GM23338 (cell line): Measurements from ENCODE around the gene SVBP. TPM values are rescaled to one million over a fixed set of nuclear protein-coding genes. Genes with fewer than 3 reads are reported as not detected.

Experiments
- ATAC-seq: fragments of 200-7000 bp; cut with Tn5 transposase; 3 replicates; pipeline ENCODE4 v1.9.1; 2020
- DNase-seq: peaks from one replicate; pipeline ENCODE4 v3.0.0-alpha.2; 2015; ENCODE audit warnings: low spot score
- H2AFZ ChIP-seq: fragments of 200-600 bp; sonication (generic); 2 replicates; pipeline ENCODE4 v1.8.0; 2016; ENCODE audit warnings: antibody characterized with exemption, mild to moderate bottlenecking, moderate library complexity
- H3F3A ChIP-seq: fragments of 200-600 bp; sonication (generic); replicated peaks from 2 replicates; pipeline ENCODE4 v1.8.0; 2017; ENCODE audit warnings: antibody characterized with exemption, mixed run types, low read depth
- H3K27ac ChIP-seq: fragments of 200-600 bp; sonication (generic); 2 replicates; pipeline ENCODE4 v1.6.1; 2016; ENCODE audit warnings: low read depth
- H3K27me3 ChIP-seq: fragments of 200-600 bp; sonication (generic); 2 replicates; pipeline ENCODE4 v1.8.0; 2016; ENCODE audit warnings: mild to moderate bottlenecking, mixed run types, moderate library complexity; ENCODE audit not compliant: insufficient read depth
- H3K36me3 ChIP-seq: fragments of 200-600 bp; sonication (generic); 2 replicates; pipeline ENCODE4 v1.8.0; 2016; ENCODE audit warnings: mild to moderate bottlenecking; ENCODE audit not compliant: insufficient read depth
- H3K4me1 ChIP-seq: fragments of 200-600 bp; sonication (generic); 2 replicates; pipeline ENCODE4 v1.8.0; 2016; ENCODE audit warnings: mild to moderate bottlenecking, moderate library complexity; ENCODE audit not compliant: insufficient read depth
- H3K4me2 ChIP-seq: fragments of 200-600 bp; sonication (generic); 2 replicates; pipeline ENCODE4 v1.7.1; 2017; ENCODE audit warnings: mixed run types
- H3K4me3 ChIP-seq: fragments of 200-600 bp; sonication (generic); 2 replicates; pipeline ENCODE4 v1.6.1; 2016; ENCODE audit warnings: mixed run types
- H3K79me2 ChIP-seq: fragments of 200-600 bp; sonication (generic); replicated peaks from 2 replicates; pipeline ENCODE4 v1.8.0; 2017; ENCODE audit warnings: mild to moderate bottlenecking; ENCODE audit not compliant: insufficient read depth
- H3K9me2 ChIP-seq: fragments of 200-600 bp; sonication (generic); 2 replicates; pipeline ENCODE4 v1.8.0; 2017; ENCODE audit not compliant: insufficient read depth
- H4K20me1 ChIP-seq: fragments of 200-600 bp; sonication (generic); replicated peaks from 2 replicates; pipeline ENCODE4 v1.8.0; 2017; ENCODE audit warnings: mild to moderate bottlenecking; ENCODE audit not compliant: insufficient read depth
- H3K27ac Mint-ChIP-seq: 2 replicates; pipeline ENCODE4 v1.8.0; 2020; ENCODE audit warnings: inconsistent platforms, mild to moderate bottlenecking, moderate library complexity, mixed read lengths
- H3K27me3 Mint-ChIP-seq: 3 replicates; pipeline ENCODE4 v1.8.0; 2022; ENCODE audit warnings: low read depth, mild to moderate bottlenecking, moderate library complexity, mixed read lengths, inconsistent platforms; ENCODE audit not compliant: insufficient read depth, poor library complexity
- H3K36me3 Mint-ChIP-seq: 3 replicates; pipeline ENCODE4 v1.8.0; 2021; ENCODE audit warnings: low read depth, mild to moderate bottlenecking, inconsistent platforms, moderate library complexity, mixed read lengths
- H3K4me1 Mint-ChIP-seq: 3 replicates; pipeline ENCODE4 v1.8.0; 2020; ENCODE audit warnings: mild to moderate bottlenecking, inconsistent platforms, mixed read lengths
- H3K4me3 Mint-ChIP-seq: 3 replicates; pipeline ENCODE4 v1.8.0; 2021; ENCODE audit warnings: moderate library complexity, mild to moderate bottlenecking, inconsistent platforms, mixed read lengths
- H3K9me3 Mint-ChIP-seq: 3 replicates; pipeline ENCODE4 v1.8.0; 2020; ENCODE audit warnings: moderate library complexity, mild to moderate bottlenecking, inconsistent platforms, mixed read lengths
- CREB1 ChIP-seq: fragments of 250-450 bp; sonication (Bioruptor Pico); IDR thresholded peaks from 2 replicates; pipeline ENCODE4 v1.5.0; 2020; ENCODE audit warnings: low read depth, mild to moderate bottlenecking, moderate library complexity
- CTCF ChIP-seq, 2 experiments: fragments of 200-600 bp in 1 of 2; sonication (generic) in 1 of 2; conservative IDR thresholded peaks; 2 replicates each; pipeline versions ENCODE4 v1.5.1 to v1.6.1; 2016 to 2017; ENCODE audit warnings: antibody characterized with exemption in 2 of 2, low read depth in 2 of 2, mild to moderate bottlenecking in 2 of 2, moderate library complexity in 1 of 2
- EZH2 ChIP-seq: fragments of 200-600 bp; sonication (generic); IDR thresholded peaks from one replicate; pipeline ENCODE4 v1.8.0; 2017; ENCODE audit warnings: antibody characterized with exemption, mild to moderate bottlenecking, low read depth; ENCODE audit not compliant: unreplicated experiment
- EZH2phosphoT487 ChIP-seq: fragments of 200-600 bp; sonication (generic); IDR thresholded peaks from one replicate; pipeline ENCODE4 v1.8.1; 2018; ENCODE audit warnings: antibody characterized with exemption; ENCODE audit not compliant: unreplicated experiment
- JUNB ChIP-seq: IDR thresholded peaks from one replicate; pipeline ENCODE4 v1.6.1; 2016; ENCODE audit warnings: antibody characterized with exemption; ENCODE audit not compliant: unreplicated experiment
- NANOG ChIP-seq: IDR thresholded peaks from 2 replicates; pipeline ENCODE4 v1.6.1; 2016; ENCODE audit warnings: antibody characterized with exemption, borderline replicate concordance
- POLR2AphosphoS5 ChIP-seq: IDR thresholded peaks from 2 replicates; pipeline ENCODE4 v1.6.1; 2016; ENCODE audit warnings: antibody characterized with exemption, low read depth
- STAT1 ChIP-seq: IDR thresholded peaks from one replicate; pipeline ENCODE4 v1.6.1; 2016; ENCODE audit warnings: antibody characterized with exemption; ENCODE audit not compliant: unreplicated experiment
- ZNF114 ChIP-seq: fragments of 250-450 bp; sonication (Bioruptor Pico); IDR thresholded peaks from 2 replicates; pipeline ENCODE4 v1.5.0; 2020; ENCODE audit warnings: mild to moderate bottlenecking, moderate library complexity
- ZNF331 ChIP-seq: fragments of 250-450 bp; sonication (Bioruptor Pico); IDR thresholded peaks from 2 replicates; pipeline ENCODE4 v1.5.0; 2020; ENCODE audit warnings: low read depth, mild to moderate bottlenecking, moderate library complexity
- polyA plus RNA-seq: library from polyadenylated mRNA; unstranded; fragments of >200 nt; fragmentation: Nextera tagmentation; extraction: Ambion mirVana; gene quantifications from 2 replicates; pipeline ENCODE4 v1.2.1, GENCODE V29; 2016
- total RNA-seq: library from RNA; depleted of rRNA; stranded (reverse); fragments of >200 nt; shearing (Covaris generic); gene quantifications from 2 replicates; pipeline ENCODE4 v1.2.3, GENCODE V29; 2014
- TF ChIP-seq, protein P1 (sequence below): IDR thresholded peaks from 2 replicates; pipeline ENCODE4 v1.6.1; 2016; ENCODE audit warnings: antibody characterized with exemption
- TF ChIP-seq, protein P2 (sequence below): IDR thresholded peaks from one replicate; pipeline ENCODE4 v1.6.1; 2018; ENCODE audit warnings: antibody characterized with exemption; ENCODE audit not compliant: unreplicated experiment

The SVBP gene
- total and polyA plus RNA-seq, 2 experiments from 2014 or later: 22.1 to 82.1 TPM

- ATAC-seq (no peak), DNase-seq (no peak)
- H4K20me1 ChIP-seq: peaks cover 8% of the 10 kb centered on the region; the same call in 1 of the 2 replicates
- TF ChIP-seq CREB1 (CRISPR knock-in tag) (no peak), NANOG (no peak), EZH2phosphoT487 (no peak), EZH2 (no peak), STAT1 (no peak), JUNB (no peak), ZNF114 (no peak), ZNF331 (no peak), CTCF (conservative IDR thresholded peaks at IDR 0.05; ENCODE audit: low read depth in 2 of 2) (no peak), POLR2AphosphoS5 (no peak)
- TF ChIP-seq, protein P1, sequence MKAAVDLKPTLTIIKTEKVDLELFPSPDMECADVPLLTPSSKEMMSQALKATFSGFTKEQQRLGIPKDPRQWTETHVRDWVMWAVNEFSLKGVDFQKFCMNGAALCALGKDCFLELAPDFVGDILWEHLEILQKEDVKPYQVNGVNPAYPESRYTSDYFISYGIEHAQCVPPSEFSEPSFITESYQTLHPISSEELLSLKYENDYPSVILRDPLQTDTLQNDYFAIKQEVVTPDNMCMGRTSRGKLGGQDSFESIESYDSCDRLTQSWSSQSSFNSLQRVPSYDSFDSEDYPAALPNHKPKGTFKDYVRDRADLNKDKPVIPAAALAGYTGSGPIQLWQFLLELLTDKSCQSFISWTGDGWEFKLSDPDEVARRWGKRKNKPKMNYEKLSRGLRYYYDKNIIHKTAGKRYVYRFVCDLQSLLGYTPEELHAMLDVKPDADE: no peak
- TF ChIP-seq, protein P2, sequence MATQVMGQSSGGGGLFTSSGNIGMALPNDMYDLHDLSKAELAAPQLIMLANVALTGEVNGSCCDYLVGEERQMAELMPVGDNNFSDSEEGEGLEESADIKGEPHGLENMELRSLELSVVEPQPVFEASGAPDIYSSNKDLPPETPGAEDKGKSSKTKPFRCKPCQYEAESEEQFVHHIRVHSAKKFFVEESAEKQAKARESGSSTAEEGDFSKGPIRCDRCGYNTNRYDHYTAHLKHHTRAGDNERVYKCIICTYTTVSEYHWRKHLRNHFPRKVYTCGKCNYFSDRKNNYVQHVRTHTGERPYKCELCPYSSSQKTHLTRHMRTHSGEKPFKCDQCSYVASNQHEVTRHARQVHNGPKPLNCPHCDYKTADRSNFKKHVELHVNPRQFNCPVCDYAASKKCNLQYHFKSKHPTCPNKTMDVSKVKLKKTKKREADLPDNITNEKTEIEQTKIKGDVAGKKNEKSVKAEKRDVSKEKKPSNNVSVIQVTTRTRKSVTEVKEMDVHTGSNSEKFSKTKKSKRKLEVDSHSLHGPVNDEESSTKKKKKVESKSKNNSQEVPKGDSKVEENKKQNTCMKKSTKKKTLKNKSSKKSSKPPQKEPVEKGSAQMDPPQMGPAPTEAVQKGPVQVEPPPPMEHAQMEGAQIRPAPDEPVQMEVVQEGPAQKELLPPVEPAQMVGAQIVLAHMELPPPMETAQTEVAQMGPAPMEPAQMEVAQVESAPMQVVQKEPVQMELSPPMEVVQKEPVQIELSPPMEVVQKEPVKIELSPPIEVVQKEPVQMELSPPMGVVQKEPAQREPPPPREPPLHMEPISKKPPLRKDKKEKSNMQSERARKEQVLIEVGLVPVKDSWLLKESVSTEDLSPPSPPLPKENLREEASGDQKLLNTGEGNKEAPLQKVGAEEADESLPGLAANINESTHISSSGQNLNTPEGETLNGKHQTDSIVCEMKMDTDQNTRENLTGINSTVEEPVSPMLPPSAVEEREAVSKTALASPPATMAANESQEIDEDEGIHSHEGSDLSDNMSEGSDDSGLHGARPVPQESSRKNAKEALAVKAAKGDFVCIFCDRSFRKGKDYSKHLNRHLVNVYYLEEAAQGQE: no peak
- H3K4me2 ChIP-seq: no peak overlapping the region
- no peak overlapping the region for H3K27ac ChIP-seq
- H3K4me3 ChIP-seq: no peak overlapping the region
- no peak overlapping the region; the same call in 2 of the 3 replicates for H3K4me3 Mint-ChIP-seq
- no peaks in the 10 kb centered on the region for H3F3A ChIP-seq
- H3K4me1 Mint-ChIP-seq: peaks cover 14% of the 10 kb centered on the region
- no peaks in the 10 kb centered on the region for H3K27me3 ChIP-seq
- peaks cover 5% of the 10 kb centered on the region; the same call in 1 of the 2 replicates for H3K36me3 ChIP-seq
- H3K9me2 ChIP-seq: no peaks in the 10 kb centered on the region
- H2AFZ ChIP-seq: no peak overlapping the region
- no peaks in the 10 kb centered on the region; the same call in 2 of the 3 replicates for H3K9me3 Mint-ChIP-seq
- no peak overlapping the region for H3K27ac Mint-ChIP-seq
- H3K79me2 ChIP-seq: peaks cover 66% of the 10 kb centered on the region
- peaks cover 12% of the 10 kb centered on the region for H3K27me3 Mint-ChIP-seq
- peaks cover 29% of the 10 kb centered on the region for H3K36me3 Mint-ChIP-seq
- H3K4me1 ChIP-seq: peaks cover 32% of the 10 kb centered on the region
Observed at GRCh38 chr1:42769811-42770210, 47.4 kb downstream of the SVBP start.
